Keratinocyte (primary cell): ENCODE results near the gene FRYL.

Experiments
- EZH2 ChIP-seq: IDR thresholded peaks from one replicate; pipeline ENCODE4 v1.6.1; 2012; ENCODE audit warnings: inconsistent platforms, mild to moderate bottlenecking, low read length, moderate library complexity
- TF ChIP-seq, protein P1 (sequence below), 3 experiments: IDR thresholded peaks in 1 of 3; conservative IDR thresholded peaks in 1 of 3; optimal IDR thresholded peaks in 1 of 3; 2 replicates in 2 of 3; 3 replicates in 1 of 3; pipeline versions ENCODE3 to v1.5.1; 2011; ENCODE audit warnings: low read length in 3 of 3, mild to moderate bottlenecking in 3 of 3, moderate library complexity in 2 of 3, control low read depth in 1 of 3, inconsistent platforms in 1 of 3; ENCODE audit not compliant: insufficient read depth in 2 of 3; ENCODE audit errors: extremely low read depth in 1 of 3

DNA sequence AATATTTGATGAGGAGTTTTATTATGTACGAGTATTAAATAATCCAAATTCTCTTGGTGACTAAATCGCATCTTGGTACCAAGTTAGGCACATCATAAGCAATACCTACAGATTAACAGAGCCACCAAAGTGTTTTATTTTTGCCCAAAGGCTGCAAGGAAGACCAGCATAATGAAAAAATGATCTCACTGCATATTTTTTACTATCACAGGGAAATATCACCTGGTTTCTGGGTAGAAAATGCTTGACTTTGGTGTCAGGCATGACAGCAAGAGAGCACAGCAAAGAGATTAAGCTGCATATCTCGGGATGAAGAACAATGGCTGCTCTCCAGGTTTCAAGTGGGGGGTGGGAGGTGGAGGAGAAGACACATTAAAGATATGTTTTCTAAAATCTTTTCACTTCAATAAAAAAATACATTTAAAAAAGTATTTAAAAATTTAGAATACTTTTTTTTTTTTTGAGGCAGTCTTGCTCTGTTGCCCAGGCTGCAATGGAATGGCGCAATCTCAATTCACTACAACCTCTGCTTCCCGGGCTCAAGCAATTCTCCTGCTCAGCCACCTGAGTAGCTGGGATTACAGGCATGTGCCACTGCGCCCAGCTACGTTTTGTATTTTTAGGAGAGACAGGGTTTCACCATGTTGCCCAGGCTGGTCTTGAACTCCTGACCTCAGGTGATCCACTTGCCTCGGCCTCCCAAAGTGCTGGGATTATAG is 86.1 kb downstream of the FRYL start:
- TF ChIP-seq, protein P1, sequence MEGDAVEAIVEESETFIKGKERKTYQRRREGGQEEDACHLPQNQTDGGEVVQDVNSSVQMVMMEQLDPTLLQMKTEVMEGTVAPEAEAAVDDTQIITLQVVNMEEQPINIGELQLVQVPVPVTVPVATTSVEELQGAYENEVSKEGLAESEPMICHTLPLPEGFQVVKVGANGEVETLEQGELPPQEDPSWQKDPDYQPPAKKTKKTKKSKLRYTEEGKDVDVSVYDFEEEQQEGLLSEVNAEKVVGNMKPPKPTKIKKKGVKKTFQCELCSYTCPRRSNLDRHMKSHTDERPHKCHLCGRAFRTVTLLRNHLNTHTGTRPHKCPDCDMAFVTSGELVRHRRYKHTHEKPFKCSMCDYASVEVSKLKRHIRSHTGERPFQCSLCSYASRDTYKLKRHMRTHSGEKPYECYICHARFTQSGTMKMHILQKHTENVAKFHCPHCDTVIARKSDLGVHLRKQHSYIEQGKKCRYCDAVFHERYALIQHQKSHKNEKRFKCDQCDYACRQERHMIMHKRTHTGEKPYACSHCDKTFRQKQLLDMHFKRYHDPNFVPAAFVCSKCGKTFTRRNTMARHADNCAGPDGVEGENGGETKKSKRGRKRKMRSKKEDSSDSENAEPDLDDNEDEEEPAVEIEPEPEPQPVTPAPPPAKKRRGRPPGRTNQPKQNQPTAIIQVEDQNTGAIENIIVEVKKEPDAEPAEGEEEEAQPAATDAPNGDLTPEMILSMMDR (optimal IDR thresholded peaks at IDR 0.05 in 1 of 3, IDR thresholded peaks at IDR 0.05 in 1 of 3, conservative IDR thresholded peaks at IDR 0.05 in 1 of 3; ENCODE audit: extremely low read depth in 1 of 3, insufficient read depth in 2 of 3, low read length in 3 of 3) = no peak
- no peak for TF ChIP-seq EZH2
